Measurements from ENCODE around the gene PYDC1. TPM values are rescaled to one million over a fixed set of nuclear protein-coding genes. Genes with fewer than 3 reads are reported as not detected.

The PYDC1 gene
- total RNA-seq, 1 experiment from 2014 or later, result 1.9 TPM

DNA sequence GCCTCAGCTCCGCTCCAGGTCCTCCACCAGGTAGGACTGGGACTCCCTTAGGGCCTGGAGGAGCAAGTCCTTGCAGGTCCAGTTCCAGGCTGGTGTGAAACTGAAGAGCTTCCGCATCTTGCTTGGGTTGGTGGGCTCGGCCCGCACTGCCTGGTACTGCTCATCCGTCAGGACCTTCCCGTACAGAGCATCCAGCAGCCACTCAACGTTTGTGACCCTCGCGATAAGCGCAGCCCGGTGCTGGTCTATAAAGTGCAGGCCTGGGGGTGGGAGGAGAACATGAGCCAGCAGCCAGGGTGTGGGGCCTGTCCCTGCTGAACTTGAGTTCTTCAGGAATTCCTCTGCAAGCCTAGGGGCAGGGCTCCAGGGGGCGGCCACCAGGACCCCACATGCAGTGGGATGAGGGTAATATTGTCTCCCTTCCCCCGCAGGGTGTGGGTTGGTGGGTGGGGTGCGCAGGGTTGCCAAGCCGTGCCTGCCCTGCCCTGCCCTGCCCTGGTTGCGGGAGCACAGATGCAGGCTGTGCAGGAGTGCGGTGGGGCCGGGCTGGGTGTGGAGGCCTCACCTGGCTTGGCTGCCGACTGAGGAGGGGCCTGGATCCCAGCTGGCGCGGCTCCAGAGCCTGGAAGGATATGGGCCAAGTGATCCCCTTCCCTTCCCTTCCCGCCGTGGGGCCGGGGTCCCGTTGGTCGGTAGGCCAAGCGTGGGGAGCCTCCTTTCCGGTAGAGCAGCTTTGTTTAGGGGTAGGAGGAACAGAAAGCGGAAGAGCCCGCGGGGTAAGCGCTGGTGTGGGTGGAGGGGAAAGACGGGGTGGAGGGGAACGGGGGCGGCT lies 15.1 kb downstream of the PYDC1 start:
- H3K27me3 Mint-ChIP-seq (ENCODE audit: low read depth), result peaks cover 26% of the 10 kb centered on the region
- ATAC-seq, result peak; percentile 62
- TF ChIP-seq CREB1 (CRISPR knock-in tag; IDR thresholded peaks at IDR 0.05) (peak; percentile 43; the same call in 1 of the 2 replicates), EMX1 (CRISPR knock-in tag; IDR thresholded peaks at IDR 0.05) (peak; percentile 77; the same call in 1 of the 2 replicates), ZNF232 (CRISPR knock-in tag; IDR thresholded peaks at IDR 0.05) (no peak), TCF7 (CRISPR knock-in tag; IDR thresholded peaks at IDR 0.05; ENCODE audit: low read depth) (no peak), KAT7 (CRISPR knock-in tag; IDR thresholded peaks at IDR 0.05; ENCODE audit: borderline replicate concordance) (peak; percentile 61; the same call in 1 of the 2 replicates), NFATC4 (CRISPR knock-in tag; IDR thresholded peaks at IDR 0.05) (0 out of 2 replicates have a peak, but pooled peaks have one; percentile 51), PRRX2 (CRISPR knock-in tag; IDR thresholded peaks at IDR 0.05) (0 out of 2 replicates have a peak, but pooled peaks have one; percentile 2)
- TF ChIP-seq, protein P1, sequence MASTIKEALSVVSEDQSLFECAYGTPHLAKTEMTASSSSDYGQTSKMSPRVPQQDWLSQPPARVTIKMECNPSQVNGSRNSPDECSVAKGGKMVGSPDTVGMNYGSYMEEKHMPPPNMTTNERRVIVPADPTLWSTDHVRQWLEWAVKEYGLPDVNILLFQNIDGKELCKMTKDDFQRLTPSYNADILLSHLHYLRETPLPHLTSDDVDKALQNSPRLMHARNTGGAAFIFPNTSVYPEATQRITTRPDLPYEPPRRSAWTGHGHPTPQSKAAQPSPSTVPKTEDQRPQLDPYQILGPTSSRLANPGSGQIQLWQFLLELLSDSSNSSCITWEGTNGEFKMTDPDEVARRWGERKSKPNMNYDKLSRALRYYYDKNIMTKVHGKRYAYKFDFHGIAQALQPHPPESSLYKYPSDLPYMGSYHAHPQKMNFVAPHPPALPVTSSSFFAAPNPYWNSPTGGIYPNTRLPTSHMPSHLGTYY (CRISPR knock-in tag; IDR thresholded peaks at IDR 0.05), result 0 out of 2 replicates have a peak, but pooled peaks have one; percentile 7
- TF ChIP-seq, protein P2, sequence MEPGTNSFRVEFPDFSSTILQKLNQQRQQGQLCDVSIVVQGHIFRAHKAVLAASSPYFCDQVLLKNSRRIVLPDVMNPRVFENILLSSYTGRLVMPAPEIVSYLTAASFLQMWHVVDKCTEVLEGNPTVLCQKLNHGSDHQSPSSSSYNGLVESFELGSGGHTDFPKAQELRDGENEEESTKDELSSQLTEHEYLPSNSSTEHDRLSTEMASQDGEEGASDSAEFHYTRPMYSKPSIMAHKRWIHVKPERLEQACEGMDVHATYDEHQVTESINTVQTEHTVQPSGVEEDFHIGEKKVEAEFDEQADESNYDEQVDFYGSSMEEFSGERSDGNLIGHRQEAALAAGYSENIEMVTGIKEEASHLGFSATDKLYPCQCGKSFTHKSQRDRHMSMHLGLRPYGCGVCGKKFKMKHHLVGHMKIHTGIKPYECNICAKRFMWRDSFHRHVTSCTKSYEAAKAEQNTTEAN (CRISPR knock-in tag; IDR thresholded peaks at IDR 0.05), result peak; percentile 69; the same call in 1 of the 2 replicates
- TF ChIP-seq, protein P3, sequence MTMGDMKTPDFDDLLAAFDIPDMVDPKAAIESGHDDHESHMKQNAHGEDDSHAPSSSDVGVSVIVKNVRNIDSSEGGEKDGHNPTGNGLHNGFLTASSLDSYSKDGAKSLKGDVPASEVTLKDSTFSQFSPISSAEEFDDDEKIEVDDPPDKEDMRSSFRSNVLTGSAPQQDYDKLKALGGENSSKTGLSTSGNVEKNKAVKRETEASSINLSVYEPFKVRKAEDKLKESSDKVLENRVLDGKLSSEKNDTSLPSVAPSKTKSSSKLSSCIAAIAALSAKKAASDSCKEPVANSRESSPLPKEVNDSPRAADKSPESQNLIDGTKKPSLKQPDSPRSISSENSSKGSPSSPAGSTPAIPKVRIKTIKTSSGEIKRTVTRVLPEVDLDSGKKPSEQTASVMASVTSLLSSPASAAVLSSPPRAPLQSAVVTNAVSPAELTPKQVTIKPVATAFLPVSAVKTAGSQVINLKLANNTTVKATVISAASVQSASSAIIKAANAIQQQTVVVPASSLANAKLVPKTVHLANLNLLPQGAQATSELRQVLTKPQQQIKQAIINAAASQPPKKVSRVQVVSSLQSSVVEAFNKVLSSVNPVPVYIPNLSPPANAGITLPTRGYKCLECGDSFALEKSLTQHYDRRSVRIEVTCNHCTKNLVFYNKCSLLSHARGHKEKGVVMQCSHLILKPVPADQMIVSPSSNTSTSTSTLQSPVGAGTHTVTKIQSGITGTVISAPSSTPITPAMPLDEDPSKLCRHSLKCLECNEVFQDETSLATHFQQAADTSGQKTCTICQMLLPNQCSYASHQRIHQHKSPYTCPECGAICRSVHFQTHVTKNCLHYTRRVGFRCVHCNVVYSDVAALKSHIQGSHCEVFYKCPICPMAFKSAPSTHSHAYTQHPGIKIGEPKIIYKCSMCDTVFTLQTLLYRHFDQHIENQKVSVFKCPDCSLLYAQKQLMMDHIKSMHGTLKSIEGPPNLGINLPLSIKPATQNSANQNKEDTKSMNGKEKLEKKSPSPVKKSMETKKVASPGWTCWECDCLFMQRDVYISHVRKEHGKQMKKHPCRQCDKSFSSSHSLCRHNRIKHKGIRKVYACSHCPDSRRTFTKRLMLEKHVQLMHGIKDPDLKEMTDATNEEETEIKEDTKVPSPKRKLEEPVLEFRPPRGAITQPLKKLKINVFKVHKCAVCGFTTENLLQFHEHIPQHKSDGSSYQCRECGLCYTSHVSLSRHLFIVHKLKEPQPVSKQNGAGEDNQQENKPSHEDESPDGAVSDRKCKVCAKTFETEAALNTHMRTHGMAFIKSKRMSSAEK (CRISPR knock-in tag; IDR thresholded peaks at IDR 0.05; ENCODE audit: borderline replicate concordance), result no peak; the same call in 1 of the 2 replicates
- TF ChIP-seq, protein P4, sequence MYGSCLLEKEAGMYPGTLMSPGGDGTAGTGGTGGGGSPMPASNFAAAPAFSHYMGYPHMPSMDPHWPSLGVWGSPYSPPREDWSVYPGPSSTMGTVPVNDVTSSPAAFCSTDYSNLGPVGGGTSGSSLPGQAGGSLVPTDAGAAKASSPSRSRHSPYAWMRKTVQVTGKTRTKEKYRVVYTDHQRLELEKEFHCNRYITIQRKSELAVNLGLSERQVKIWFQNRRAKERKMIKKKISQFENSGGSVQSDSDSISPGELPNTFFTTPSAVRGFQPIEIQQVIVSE (CRISPR knock-in tag; IDR thresholded peaks at IDR 0.05; ENCODE audit: borderline replicate concordance), result no peak
- TF ChIP-seq, protein P5, sequence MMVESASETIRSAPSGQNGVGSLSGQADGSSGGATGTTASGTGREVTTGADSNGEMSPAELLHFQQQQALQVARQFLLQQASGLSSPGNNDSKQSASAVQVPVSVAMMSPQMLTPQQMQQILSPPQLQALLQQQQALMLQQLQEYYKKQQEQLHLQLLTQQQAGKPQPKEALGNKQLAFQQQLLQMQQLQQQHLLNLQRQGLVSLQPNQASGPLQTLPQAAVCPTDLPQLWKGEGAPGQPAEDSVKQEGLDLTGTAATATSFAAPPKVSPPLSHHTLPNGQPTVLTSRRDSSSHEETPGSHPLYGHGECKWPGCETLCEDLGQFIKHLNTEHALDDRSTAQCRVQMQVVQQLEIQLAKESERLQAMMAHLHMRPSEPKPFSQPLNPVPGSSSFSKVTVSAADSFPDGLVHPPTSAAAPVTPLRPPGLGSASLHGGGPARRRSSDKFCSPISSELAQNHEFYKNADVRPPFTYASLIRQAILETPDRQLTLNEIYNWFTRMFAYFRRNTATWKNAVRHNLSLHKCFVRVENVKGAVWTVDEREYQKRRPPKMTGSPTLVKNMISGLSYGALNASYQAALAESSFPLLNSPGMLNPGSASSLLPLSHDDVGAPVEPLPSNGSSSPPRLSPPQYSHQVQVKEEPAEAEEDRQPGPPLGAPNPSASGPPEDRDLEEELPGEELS (CRISPR knock-in tag; IDR thresholded peaks at IDR 0.05), result no peak
- TF ChIP-seq, protein P6, sequence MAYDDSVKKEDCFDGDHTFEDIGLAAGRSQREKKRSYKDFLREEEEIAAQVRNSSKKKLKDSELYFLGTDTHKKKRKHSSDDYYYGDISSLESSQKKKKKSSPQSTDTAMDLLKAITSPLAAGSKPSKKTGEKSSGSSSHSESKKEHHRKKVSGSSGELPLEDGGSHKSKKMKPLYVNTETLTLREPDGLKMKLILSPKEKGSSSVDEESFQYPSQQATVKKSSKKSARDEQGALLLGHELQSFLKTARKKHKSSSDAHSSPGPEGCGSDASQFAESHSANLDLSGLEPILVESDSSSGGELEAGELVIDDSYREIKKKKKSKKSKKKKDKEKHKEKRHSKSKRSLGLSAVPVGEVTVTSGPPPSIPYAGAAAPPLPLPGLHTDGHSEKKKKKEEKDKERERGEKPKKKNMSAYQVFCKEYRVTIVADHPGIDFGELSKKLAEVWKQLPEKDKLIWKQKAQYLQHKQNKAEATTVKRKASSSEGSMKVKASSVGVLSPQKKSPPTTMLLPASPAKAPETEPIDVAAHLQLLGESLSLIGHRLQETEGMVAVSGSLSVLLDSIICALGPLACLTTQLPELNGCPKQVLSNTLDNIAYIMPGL (CRISPR knock-in tag; IDR thresholded peaks at IDR 0.05), result no peak
- TF ChIP-seq, protein P7, sequence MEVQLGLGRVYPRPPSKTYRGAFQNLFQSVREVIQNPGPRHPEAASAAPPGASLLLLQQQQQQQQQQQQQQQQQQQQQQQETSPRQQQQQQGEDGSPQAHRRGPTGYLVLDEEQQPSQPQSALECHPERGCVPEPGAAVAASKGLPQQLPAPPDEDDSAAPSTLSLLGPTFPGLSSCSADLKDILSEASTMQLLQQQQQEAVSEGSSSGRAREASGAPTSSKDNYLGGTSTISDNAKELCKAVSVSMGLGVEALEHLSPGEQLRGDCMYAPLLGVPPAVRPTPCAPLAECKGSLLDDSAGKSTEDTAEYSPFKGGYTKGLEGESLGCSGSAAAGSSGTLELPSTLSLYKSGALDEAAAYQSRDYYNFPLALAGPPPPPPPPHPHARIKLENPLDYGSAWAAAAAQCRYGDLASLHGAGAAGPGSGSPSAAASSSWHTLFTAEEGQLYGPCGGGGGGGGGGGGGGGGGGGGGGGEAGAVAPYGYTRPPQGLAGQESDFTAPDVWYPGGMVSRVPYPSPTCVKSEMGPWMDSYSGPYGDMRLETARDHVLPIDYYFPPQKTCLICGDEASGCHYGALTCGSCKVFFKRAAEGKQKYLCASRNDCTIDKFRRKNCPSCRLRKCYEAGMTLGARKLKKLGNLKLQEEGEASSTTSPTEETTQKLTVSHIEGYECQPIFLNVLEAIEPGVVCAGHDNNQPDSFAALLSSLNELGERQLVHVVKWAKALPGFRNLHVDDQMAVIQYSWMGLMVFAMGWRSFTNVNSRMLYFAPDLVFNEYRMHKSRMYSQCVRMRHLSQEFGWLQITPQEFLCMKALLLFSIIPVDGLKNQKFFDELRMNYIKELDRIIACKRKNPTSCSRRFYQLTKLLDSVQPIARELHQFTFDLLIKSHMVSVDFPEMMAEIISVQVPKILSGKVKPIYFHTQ (CRISPR knock-in tag; IDR thresholded peaks at IDR 0.05), result no peak
- TF ChIP-seq, protein P8, sequence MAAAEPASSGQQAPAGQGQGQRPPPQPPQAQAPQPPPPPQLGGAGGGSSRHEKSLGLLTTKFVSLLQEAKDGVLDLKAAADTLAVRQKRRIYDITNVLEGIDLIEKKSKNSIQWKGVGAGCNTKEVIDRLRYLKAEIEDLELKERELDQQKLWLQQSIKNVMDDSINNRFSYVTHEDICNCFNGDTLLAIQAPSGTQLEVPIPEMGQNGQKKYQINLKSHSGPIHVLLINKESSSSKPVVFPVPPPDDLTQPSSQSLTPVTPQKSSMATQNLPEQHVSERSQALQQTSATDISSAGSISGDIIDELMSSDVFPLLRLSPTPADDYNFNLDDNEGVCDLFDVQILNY (CRISPR knock-in tag; IDR thresholded peaks at IDR 0.05), result no peak

More for the DNA sequence above, 15.1 kb downstream of the PYDC1 start:
- POLR2A ChIA-PET, result interaction anchor here (0.5 to 2.8 kb wide), 13 partner anchors 9 to 258 kb away, joined by 3 to 7 read pairs (median 6); partner anchors contain the start of genes FUS, KAT8 and TRIM72
- Mint-ChIP-seq H3K9me3 (no peaks in the 10 kb centered on the region), H3K27ac (no peak overlapping the region; the same call in 1 of the 2 replicates), H3K4me1 (peaks cover 23% of the 10 kb centered on the region), H3K4me3 (peak overlapping the region; percentile 83), H3K36me3 (peaks cover 7% of the 10 kb centered on the region; the same call in 1 of the 2 replicates)
- CTCF ChIA-PET, result interaction anchor here (0.6 to 4.1 kb wide), 22 partner anchors 8 to 258 kb away, joined by 3 to 31 read pairs (median 5); partner anchors contain the start of genes HSD3B7, KAT8, PYDC1 and TRIM72
- peak; percentile 54 for DNase-seq (ENCODE audit: low spot score)

Data from WTC11 (cell line).